Measurements from ENCODE around the gene PGAP3.

PGAP3 gene

GRCh38 chr17:39626171-39627046 is 61.4 kb downstream of the PGAP3 start, which contains the start of gene PPP1R1B:
Gene PPP1R1B, plus strand, starts transcription at chr17:39626952. Its CDS starts 441 bp downstream, at chr17:39627393.
- no peak for TF ChIP-seq CTCF (IDR thresholded peaks at IDR 0.05; ENCODE audit: insufficient read depth, low read length, missing control alignments)

GRCh38 chr17:39625198-39625785 is 62.6 kb downstream of the PGAP3 start:
- DNase-seq (ENCODE audit: low read depth, low spot score) = no peak
- ChIA-PET POLR2A (no interaction called here), CTCF (interaction anchor here (0.9 to 23.4 kb wide), 12 partner anchors 11 to 355 kb away, joined by 3 to 822 read pairs (median 6); partner anchors contain the start of genes PNMT, PPP1R1B, STARD3 and TCAP)
- no peak for TF ChIP-seq CTCF (IDR thresholded peaks at IDR 0.05; ENCODE audit: insufficient read depth, low read length, missing control alignments)
- no peak overlapping the region for H3K4me3 ChIP-seq (ENCODE audit: low read depth, low read length)

More at GRCh38 chr17:39626171-39627046, 61.4 kb downstream of the PGAP3 start, which contains the start of gene PPP1R1B:
- DNase-seq (ENCODE audit: low read depth, low spot score) = no peak
- peak within 1 kb of the TSS; percentile 30 for H3K4me3 ChIP-seq (ENCODE audit: low read depth, low read length)
- POLR2A ChIA-PET = no interaction called here
- CTCF ChIA-PET = interaction anchor here (0.8 to 28.8 kb wide), 6 partner anchors 2 to 99 kb away, joined by 3 to 822 read pairs (median 509); partner anchors contain the start of genes PNMT, PPP1R1B, STARD3 and TCAP

GRCh38 chr17:39624313-39624712 is 63.5 kb downstream of the PGAP3 start:
- ChIA-PET POLR2A (no interaction called here), CTCF (interaction anchor here (0.6 to 23.4 kb wide), 15 partner anchors 10 to 354 kb away, joined by 3 to 822 read pairs (median 16); partner anchors contain the start of genes MIEN1, PGAP3, PNMT and PPP1R1B)
- no peak for TF ChIP-seq CTCF (IDR thresholded peaks at IDR 0.05; ENCODE audit: insufficient read depth, low read length, missing control alignments)
- no peak overlapping the region for H3K4me3 ChIP-seq (ENCODE audit: low read depth, low read length)
- no peak for DNase-seq (ENCODE audit: low read depth, low spot score)

GRCh38 chr17:39623356-39623950 is 64.4 kb downstream of the PGAP3 start:
- peak; percentile 90 for TF ChIP-seq CTCF (IDR thresholded peaks at IDR 0.05; ENCODE audit: insufficient read depth, low read length, missing control alignments)
- POLR2A ChIA-PET = interaction anchor here (1.0 kb wide), 1 partner anchor 9 kb away, joined by 3 read pairs; no protein-coding TSS in a partner anchor
- DNase-seq (ENCODE audit: low read depth, low spot score) = no peak
- no peak overlapping the region for H3K4me3 ChIP-seq (ENCODE audit: low read depth, low read length)
- CTCF ChIA-PET = interaction anchor here (0.6 to 23.4 kb wide), 38 partner anchors 11 to 417 kb away, joined by 3 to 822 read pairs (median 10); partner anchors contain the start of genes ERBB2, MIEN1, NEUROD2 and PGAP3

GRCh38 chr17:39622380-39623006 is 65.4 kb downstream of the PGAP3 start:
- POLR2A ChIA-PET = no interaction called here
- DNase-seq (ENCODE audit: low read depth, low spot score) = no peak
- CTCF ChIA-PET = interaction anchor here (0.9 to 23.4 kb wide), 48 partner anchors 10 to 416 kb away, joined by 3 to 822 read pairs (median 9); partner anchors contain the start of genes ERBB2, MIEN1, NEUROD2 and PGAP3
- H3K4me3 ChIP-seq (ENCODE audit: low read depth, low read length) = peak overlapping the region; percentile 8; the same call in 1 of the 2 replicates
- no peak for TF ChIP-seq CTCF (IDR thresholded peaks at IDR 0.05; ENCODE audit: insufficient read depth, low read length, missing control alignments)
